Measurements from ENCODE around the gene WDR88. TPM values are rescaled to one million over a fixed set of nuclear protein-coding genes. Genes with fewer than 3 reads are reported as not detected.

WDR88 gene
- total RNA-seq, 4 donors from 2014 or later, result not detected

DNA sequence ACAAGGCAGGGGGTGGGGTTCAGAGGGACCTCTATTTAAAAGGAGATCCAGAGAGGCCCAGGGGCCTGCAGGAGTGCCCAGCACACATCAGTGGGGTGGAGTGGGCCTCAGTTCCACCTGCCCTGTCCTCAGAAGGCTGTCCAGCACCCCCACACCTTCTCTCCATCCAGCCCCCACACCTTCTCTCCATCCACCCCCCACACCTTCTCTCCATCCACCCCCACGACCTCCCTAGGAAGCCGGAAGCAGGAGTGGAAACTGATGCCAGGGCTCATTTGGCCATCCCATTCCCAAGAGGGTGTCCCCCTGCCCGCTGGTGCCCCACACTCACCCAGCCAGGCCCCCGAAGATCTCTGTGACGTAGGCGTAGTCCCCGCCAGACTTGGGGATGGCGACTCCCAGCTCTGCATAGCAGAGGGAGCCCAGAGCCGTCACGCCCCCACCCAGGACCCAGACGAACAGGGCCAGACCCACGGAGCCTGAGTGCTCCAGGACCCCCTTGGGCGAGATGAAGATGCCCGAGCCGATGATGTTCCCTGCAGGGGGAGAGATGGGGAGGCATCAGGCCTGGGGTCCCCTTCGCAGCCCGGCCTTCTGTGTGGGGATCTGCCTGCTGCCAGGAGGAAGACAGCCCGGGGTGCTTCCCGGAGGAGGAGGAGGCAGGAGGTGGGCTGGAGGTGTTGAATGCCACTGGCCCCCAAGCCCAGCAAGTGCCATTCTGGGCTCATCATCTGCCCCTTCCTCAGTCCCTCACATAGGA is 83.7 kb downstream of the WDR88 start:
- no peaks in the 10 kb centered on the region for H3K36me3 ChIP-seq
- WGBS, 2 donors, result 92 to 93% methylated on average over 11 to 19 of the region's 19 CpGs
- no peak for DNase-seq
- H3K27ac ChIP-seq, result no peak overlapping the region
- TF ChIP-seq POLR2A (IDR thresholded peaks at IDR 0.05) (no peak), CTCF (IDR thresholded peaks at IDR 0.05) (no peak)
- intact Hi-C loops (cut with DNase I), result no loop called here
- H3K4me1 ChIP-seq, result no peaks in the 10 kb centered on the region
- H3K9me3 ChIP-seq, result no peaks in the 10 kb centered on the region
- no peak overlapping the region for H3K4me3 ChIP-seq (replicated peaks in 1 of 3)
- no peaks in the 10 kb centered on the region for H3K27me3 ChIP-seq

DNA sequence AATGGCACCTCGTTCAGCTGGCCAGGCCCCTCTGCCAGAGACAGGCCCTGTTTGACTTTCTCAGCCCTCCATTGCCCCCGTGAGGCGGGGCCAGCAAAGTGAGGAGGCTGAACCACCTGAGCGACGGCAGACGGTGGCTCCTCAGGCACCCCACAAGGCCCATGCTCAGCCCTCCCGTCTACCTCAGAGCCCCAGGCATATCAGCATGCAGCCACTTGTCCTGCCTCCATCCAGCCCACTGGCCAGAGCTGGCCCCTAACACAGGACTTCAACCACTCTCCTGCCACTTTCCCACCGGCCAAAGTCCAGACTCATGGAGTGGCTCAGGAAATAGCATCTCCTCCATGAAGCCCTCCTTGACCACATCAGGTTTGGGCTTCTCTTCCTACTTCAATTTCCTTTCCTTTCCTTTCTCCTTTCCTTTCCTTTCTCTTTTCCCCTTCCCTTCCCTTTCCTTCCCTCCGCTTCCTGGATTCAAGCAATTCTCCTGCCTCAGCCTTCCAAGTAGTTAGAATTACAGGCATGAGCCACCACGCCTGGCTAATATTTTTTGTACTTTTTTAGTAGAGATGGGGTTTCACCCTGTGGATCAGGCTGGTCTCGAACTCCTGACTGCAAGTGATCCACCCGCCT is 84.4 kb downstream of the WDR88 start:
- Histone ChIP-seq H3K9me3 (no peaks in the 10 kb centered on the region), H3K4me1 (no peaks in the 10 kb centered on the region), H3K4me3 (replicated peaks in 1 of 3) (no peak overlapping the region), H3K27ac (no peak overlapping the region), H3K36me3 (no peaks in the 10 kb centered on the region), H3K27me3 (no peaks in the 10 kb centered on the region)
- intact Hi-C loops (cut with DNase I), result no loop called here
- WGBS, 2 donors, result 73 to 75% methylated on average over 12 of the region's 12 CpGs
- DNase-seq, result no peak
- TF ChIP-seq CTCF (IDR thresholded peaks at IDR 0.05) (no peak), POLR2A (IDR thresholded peaks at IDR 0.05) (no peak)

DNA sequence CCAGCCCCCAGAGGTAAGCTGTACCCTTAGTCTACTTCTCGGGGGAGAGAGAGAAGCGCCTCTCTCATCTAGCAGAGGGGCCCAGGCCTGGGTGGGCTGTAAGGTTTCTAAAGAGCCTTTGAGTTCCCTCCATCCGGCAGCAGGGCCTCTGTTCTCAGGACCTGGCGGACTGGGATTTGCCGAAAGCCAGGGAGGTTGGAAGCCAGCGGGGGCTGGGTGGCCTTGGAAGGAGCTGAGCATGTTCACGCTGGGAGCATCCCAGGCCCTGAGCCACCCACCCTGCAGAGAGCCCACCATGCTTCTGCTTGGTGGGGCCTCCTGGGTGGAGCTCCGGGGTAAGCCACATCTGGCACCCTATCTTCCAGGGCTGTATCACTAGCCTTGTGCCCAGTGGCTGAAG is 86.0 kb downstream of the WDR88 start:
- intact Hi-C loops (cut with DNase I), result no loop called here
- Histone ChIP-seq H3K36me3 (no peaks in the 10 kb centered on the region), H3K4me3 (replicated peaks in 1 of 3) (no peak overlapping the region), H3K27ac (no peak overlapping the region), H3K9me3 (no peaks in the 10 kb centered on the region), H3K27me3 (no peaks in the 10 kb centered on the region), H3K4me1 (no peaks in the 10 kb centered on the region)
- no peak for DNase-seq
- 87 to 94% methylated on average over 3 to 8 of the region's 8 CpGs for WGBS, 2 donors
- TF ChIP-seq POLR2A (IDR thresholded peaks at IDR 0.05), result no peak
- TF ChIP-seq CTCF (IDR thresholded peaks at IDR 0.05), result no peak

GRCh38 chr19:33219261-33219815 is 87.4 kb downstream of the WDR88 start:
- H3K27me3 ChIP-seq, result no peaks in the 10 kb centered on the region
- no peaks in the 10 kb centered on the region for H3K36me3 ChIP-seq
- H3K4me1 ChIP-seq, result no peaks in the 10 kb centered on the region
- DNase-seq, result no peak
- H3K9me3 ChIP-seq, result no peaks in the 10 kb centered on the region
- no peak overlapping the region for H3K4me3 ChIP-seq (replicated peaks in 1 of 3)
- H3K27ac ChIP-seq, result no peak overlapping the region
- 78 to 84% methylated on average over 9 to 12 of the region's 12 CpGs for WGBS, 2 donors
- intact Hi-C loops (cut with DNase I), result no loop called here
- TF ChIP-seq POLR2A (IDR thresholded peaks at IDR 0.05), result no peak
- no peak for TF ChIP-seq CTCF (IDR thresholded peaks at IDR 0.05)

DNA sequence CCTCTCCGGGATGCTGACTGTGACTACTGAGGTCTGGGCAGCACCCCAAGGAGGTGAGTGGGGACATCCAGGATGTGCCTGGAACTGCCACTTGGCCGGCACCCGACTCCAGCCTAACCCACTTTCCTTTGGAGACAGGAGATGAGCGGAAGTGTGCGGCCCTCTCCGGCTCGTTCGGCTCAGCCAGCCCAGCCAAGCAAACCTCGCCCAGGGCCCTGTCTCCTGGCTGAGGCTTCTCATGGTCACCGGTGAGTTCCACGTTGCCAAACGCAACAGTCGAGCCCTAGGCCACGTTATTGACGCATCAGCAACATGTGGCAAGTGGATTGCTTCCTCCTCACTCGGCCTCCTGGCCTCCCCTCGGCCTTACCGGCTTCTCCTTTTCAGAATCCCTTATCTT is 88.2 kb downstream of the WDR88 start:
- Histone ChIP-seq H3K36me3 (no peaks in the 10 kb centered on the region), H3K27me3 (peaks cover 7% of the 10 kb centered on the region), H3K4me3 (replicated peaks in 1 of 3) (no peak overlapping the region), H3K4me1 (peaks cover 0 to under 1% of the 10 kb centered on the region in 2 donors), H3K9me3 (no peaks in the 10 kb centered on the region), H3K27ac (no peak overlapping the region)
- DNase-seq, result no peak
- intact Hi-C loops (cut with DNase I), result no loop called here
- WGBS, 2 donors, result 89 to 91% methylated on average over 15 to 18 of the region's 18 CpGs
- TF ChIP-seq POLR2A (IDR thresholded peaks at IDR 0.05) (no peak), CTCF (IDR thresholded peaks at IDR 0.05) (no peak)
